Glomerular endothelial cell (primary cell): ENCODE results near the gene CPT1A. TPM values are rescaled to one million over a fixed set of nuclear protein-coding genes. Genes with fewer than 3 reads are reported as not detected.

ENCODE experiments used
- DNase-seq: peaks from one replicate; pipeline ENCODE4 v3.0.0-alpha.2; 2011; ENCODE audit warnings: low read depth, low spot score; ENCODE audit errors: extremely low read depth
- total RNA-seq: library from RNA; depleted of rRNA; stranded (reverse); fragments of >200 nt; gene quantifications from 2 replicates; pipeline ENCODE4 v1.2.3, GENCODE V29; 2015

CPT1A gene
- total RNA-seq, 1 donor from 2014 or later = 67.0 TPM

DNA sequence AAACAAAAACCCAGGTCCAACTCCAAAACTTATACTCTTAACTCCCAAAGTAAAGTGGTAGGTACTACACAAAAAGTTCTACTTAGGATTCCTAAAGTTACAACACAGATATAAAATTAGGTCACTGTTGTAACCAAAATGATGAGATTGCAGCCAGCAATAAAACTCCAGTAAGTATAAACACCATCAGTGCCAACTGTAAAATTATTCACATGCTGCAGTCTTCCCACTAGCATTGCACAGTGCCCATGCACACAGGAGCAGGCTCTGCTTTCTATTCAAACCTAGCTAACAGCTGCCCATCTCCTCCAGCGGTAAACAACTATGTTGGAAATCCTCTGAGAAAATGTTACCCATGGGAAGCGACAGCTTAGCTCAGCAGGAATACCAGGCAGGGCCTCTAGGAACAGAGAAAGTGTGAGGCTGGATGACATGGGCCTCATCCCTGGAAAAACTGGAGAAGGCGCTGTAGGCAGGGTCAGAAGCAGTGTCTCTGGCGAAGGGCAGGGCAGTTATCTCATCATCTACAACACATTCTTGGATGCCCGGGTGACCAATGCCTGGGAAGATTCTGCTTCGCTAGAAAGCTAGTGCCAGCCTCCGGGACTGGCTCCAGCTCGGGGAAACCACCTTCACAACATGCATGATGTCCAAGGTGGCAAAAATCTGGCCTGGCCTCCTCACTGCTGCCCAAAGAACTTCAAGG lies 9.1 kb downstream of the CPT1A start:
- DNase-seq = no peak

DNA sequence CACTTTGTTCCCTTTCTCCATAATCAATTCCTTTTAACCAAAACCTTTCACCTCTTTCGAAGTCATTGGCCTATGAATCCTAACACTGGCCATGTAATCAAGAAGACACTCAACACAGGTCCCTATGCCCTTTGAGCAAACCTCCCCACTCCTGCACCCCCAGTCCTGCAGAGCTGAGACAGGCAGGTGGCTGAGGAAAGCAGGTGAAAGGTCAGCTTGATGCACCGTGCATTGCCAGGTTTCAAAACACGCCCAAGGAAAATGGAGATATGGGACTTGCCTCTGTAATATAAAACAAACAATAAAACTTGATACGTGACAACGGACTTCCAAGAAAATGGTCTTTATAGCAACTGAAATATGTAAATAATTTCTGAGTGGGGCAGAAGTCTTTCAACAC lies 10.6 kb downstream of the CPT1A start:
- DNase-seq = no peak

DNA sequence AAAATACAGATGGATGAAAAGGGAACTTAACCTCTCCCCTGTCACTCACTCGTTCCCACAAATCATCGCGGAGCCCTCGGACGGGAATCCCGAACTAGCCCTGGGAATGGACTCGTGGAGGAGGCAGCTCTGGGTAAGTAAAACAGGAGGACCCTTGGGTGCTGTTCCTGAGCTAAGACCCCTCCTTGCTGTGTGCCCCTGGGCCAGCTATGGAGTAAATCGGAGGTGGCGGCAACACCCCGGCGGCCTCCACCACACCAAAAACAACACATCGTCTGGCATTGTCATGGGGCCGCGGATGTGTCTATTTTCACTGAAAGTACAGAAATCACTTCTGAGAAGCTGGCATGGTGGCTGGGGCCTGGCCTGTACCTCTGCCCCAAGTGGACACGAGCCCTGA lies 12.1 kb downstream of the CPT1A start:
- no peak for DNase-seq

DNA sequence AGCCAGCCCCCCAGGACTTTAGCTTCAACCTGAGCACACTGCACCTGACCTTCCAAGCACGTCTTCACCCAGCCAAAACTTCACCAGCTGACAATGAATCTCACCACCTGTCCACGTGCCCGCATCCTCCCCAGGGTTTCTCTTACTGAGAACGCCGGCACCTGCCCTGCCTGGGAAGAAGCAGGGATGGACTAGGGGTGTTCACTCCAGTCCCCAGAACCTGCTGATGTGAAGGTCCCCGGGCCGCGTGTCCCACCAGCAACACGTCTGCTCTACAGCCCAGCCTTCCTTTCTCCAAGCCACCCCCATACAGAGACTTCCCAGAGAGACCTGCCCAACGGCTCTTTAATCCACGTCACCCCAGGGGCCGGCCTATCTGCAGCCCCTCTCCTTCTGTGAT lies 12.8 kb downstream of the CPT1A start:
- DNase-seq = no peak

DNA sequence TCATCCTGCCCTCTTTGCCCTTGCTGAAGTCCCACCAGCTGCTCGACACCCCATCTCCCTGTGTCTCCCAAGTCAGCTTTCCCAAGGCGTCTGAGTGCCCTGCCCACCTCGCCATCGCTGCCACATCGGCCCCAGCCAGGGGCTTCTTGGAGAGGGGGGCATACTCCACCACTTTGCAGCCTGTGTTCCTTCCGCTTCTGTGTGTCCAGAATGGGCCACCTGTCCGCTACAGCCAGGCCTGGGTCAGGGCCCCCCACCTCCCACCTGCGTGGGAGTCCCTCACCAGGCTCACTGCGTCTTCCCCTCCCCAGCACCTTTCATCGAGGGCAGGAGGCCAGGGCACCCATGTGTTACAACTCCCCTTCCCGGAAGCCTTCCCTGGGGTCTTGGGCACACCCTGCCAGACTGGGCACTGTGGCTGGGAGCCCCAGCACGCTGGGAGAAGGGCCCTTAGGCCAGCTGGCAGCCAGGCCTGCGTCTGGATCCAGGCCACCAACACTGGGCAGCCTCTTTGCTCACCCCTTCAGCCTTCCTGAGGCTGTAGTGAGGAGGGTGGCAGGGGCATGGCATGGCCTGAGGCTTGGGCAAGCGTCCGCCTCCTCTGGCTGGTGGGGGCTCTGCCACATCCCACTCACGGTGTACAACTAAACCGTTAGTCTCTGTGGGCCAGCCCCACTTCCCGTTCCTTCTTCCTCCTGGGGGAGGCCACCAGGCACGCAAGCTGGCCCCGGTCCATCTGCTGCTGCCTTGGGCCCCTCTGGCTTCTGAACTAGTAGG lies 13.4 kb downstream of the CPT1A start:
- no peak for DNase-seq

DNA sequence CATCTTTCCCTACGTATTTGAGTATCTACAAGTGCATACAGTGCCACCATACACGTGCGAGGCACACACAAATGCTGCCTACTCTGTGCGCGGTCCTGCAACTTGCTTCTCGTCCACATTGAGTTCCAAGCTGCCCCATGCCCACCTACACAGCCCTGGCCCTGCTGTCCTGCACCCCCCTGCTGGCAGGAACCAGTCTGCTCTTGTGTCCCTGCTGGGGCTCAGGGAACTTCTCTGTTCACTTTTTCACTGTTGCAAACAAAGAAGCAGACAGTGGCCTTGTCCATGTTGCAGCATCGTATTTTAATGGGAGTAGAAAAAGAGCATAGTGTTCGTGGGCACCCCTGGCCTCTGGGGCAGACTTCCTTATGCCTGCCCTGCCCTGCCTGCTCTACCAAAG lies 14.0 kb downstream of the CPT1A start:
- DNase-seq = no peak

DNA sequence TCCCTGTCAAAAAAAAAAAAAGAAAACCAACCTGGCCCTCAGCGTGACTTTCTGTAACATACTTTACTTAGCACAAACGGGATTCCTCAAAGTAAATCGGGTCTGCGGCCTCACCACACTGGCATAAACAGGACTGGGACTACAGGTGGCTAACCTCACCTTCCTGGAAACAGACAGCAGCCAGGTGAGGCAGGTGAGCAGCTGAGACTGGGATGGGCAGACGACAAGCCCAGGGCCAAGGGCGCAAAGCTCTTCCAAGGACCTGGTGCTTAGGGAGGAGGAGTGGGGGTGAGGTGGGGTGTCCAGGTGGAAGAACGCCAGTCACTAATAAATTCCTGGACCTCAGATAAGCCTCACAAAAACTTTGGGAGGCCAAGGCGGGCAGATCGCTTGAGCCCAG lies 15.0 kb downstream of the CPT1A start:
- no peak for DNase-seq

DNA sequence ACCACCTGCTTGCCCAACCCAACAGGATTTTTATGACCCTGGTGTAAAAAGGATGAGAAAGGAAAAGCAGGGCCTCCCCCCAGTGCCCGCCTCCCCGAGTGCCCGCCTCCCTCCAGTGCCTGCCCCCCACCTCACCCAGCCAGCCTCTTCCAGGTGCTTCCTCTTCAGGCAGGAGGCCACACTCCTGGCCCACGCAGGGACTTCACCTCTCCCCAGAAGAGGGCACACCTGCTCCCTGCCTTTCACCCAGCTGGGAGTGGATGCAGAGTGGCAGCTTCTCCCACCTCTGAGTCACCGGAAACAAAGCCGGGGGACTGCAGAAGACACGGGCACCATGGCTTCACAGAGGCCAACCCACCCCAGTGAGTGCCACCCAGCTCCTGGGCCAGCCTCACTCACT lies 16.1 kb downstream of the CPT1A start:
- DNase-seq = no peak

DNA sequence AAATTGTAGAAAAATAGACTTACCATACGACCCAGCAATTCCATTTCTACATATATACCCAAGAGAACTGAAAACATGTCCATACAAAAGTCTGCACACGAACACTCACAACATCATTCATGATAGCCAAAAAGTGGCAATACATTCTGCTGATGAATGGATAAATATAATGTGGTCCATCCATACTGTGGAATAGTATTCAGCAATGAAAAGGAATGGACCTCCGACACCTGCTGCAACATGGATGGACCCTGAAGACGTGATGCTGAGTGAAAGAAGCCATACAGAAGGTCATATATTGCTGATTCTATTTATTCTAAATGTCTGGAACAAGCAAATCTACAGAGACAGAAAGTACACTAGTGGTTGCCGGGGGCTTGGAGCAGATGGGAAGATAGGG lies 19.2 kb downstream of the CPT1A start:
- no peak for DNase-seq

DNA sequence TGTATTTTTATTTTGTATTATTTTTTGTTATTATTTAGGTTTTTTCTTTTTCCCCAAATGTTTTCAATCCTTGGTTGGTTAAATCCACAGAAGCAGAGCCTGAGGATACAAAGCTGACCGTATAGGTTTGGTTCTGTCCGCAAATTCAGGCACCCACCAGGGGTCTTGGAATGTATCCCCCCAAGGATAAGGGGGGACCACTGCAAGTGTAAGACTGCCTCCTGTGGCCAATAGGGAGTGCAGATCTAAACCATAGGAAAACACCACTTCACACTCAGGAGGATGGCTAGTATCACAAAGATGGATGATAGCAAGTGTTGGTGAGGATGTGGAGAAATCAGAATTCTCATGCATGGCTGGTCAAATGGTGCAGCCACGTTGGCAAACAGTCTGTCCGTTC lies 20.0 kb downstream of the CPT1A start:
- DNase-seq = no peak

DNA sequence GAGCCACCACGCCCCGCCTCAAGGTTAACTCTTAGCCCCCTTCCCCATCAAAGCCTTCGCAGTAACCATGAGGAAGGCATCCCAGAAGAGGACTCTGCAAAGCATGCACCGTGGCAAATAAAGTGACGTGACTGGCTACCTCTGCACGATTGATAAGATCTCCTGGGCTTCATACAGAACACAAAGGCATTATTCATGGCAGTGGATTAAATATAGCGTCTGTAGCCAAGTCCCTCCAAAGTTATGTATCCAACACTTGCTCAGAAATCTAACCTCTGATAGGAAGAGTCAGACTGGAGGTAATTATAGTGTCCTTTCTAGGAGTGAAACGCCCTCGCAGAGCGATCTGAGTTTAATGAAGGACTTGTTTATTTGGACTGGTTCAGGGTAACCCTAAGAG lies 22.4 kb downstream of the CPT1A start:
- no peak for DNase-seq

DNA sequence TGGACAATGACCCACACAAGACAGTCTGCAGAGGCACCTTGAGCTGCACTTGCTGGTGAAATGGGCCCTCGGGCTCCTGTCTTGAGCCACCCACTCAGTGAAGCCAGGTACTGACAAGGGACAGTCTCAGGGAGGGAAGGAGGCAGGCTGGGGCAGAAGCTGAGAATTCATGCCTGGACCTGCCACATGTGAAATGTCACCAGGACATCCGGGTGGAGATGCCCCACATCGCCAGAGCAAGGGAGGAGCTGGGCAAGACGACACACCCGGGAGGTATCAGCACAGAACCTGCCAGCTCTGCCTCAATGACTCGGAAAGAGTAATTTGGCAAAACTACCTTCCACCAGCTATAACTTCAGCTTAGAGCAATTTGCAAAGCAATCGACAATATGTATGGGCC lies 23.5 kb downstream of the CPT1A start:
- DNase-seq = no peak

DNA sequence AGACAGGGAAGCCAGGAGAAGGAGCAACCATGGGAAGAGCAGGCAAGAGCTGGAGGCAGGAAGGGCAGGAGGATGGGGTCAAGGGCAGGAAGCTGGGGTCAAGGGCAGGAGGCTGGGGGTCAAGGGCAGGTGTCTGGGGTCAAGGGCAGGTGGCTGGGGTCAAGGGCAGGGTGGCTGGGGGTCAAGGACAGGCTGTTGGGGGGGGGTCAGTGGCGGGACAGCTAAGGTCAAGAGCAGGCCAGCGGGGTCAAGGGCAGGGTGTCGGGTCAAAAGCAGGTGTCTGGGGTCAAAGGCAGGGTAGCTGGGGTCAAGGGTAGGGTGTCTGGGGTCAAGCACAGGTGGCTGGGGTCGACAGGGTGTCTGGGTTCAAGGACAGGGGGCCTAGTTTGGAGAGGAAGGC lies 24.2 kb downstream of the CPT1A start:
- DNase-seq = no peak

DNA sequence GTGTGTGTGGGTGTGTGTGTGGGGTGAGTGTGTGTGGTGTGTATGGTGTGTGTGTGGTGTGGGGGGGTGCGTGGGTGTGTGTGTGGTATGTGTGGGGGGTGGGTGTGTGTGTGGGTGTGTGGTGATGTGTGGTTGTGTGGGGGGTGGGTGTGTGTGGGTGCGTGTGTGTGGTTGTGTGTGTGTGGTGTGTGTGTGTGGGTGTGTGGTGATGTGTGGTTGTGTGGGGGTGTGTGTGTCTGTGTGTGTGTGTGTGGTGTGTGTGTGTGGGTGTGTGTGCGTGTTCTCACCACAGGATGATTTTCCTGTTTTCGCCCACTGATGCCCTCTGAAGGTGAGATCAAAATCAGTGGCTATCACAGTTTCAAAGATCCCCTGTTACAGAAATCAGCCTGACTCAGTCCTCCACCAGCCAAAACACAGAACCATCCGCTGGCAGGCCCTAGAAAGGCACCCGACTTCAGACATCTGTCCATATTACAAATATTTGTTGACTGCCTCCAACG lies 24.7 kb downstream of the CPT1A start:
- DNase-seq = no peak

DNA sequence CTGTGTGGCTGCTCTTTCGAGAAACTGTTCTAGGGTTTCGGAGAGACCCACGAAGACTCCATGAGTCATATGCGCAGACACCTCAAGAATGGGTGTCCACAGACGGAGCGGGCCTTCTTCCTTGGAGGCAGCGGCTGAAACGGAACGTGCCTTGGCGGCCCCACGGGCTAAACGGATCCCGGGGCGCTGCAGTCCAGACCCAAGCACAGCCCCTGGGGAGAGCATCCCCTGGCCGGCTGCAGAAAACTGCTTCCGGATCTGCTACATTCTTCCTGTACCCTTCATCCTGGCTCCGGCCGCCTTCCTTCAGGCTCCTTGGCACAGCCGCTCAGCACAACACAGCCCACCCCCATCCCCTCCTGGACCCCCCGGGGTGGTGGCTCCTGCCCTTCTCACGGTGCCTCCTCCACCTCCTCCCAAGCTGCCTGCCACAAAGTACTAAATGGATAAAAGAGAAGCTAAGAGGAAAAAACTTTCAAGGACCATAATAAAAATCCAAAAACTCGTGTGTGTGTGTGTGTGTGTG lies 25.4 kb downstream of the CPT1A start:
- DNase-seq = no peak

DNA sequence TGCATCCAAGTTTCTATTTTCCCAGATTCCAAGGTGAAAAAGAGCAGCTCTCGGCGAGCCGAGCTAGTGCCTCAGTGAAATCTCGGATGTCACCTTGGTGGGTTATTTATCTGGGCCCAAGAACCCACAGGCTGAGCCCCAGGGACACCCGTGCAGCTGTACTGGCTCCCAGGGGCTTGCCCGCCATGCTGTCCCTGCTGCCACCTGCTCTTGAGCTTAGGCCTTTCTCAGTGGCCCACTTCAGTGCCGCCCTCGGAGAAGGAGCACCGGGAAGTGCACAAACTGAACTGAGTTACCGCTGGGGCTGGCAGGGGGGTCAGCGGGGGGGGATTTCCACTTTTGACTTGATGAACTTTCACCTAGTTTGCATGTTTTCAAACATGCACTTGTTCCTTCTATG lies 27.9 kb downstream of the CPT1A start:
- DNase-seq = no peak

DNA sequence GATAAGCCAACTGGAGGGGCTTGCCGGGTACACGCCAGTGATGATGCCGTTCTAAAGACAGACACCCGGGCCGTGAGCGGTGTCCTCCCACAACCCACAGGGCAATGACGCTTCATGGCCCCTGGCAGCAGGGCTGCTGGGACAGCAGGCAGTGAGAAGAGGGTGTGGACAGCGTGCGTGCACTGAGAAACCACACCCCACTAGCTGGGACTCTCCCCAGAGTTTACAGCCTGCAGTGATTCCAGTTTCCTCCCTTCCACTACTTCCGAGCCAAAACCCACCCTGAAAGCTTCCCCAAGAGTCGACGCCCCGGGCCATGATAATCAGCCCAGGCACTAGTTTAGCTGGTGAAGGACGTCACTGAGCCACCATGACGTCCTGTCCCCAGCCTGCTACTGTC lies 29.2 kb downstream of the CPT1A start:
- no peak for DNase-seq

DNA sequence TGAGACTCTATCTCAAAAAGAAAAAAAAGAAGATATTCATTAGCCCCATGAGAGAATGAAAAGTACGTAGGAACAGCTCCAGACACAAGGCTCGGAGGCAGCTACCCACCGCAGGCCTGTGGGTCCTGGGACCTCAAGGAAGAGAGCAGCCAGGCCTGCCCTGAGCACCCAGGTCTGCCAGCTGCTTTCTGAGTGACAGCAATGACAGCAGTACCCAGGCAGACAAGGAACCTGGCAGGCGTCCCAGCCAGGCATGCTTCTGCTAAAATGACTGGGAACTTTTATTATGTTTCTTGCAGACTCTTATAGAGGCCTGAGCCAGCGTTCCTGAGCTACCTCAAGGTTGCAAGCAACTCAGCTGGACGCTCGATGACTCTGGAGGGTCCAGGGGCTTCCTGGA lies 31.6 kb downstream of the CPT1A start:
- no peak for DNase-seq

DNA sequence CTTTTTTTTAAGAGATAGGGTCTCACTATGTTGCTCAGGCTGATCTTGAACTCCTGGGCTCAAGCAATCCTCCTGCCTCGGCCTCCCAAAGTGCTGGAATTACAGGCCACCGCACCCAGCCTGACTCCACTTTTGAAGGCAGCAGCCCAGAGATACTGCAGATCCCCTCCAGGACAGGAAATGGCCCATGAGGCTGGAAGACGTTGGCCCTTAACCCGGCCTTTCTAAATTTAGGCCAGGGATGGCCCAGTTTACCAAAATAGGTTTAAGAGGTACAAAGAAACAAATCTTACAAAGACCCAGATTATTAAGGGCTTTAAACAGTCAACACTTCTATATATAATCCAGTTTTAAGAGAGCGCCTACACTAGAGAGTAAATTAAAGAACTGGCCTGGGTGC lies 32.2 kb downstream of the CPT1A start:
- no peak for DNase-seq

DNA sequence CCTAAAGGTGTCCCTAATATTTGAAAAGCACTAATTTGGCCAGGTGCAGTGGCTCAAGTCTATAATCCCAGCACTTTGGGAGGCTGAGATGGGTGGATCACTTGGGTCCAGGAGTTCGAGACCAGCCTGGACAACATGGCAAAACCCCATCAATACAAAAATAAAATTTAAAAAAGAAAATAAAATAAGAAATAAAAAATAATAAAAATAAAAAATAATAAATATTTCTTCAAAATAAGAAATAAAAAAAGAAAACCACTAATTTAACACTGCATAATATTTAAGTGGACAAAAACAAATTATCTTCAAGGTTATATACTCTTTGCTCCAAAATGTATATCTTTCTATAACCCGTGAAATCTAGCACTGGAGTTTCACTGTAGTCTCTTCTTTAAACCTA lies 32.9 kb downstream of the CPT1A start:
- no peak for DNase-seq

DNA sequence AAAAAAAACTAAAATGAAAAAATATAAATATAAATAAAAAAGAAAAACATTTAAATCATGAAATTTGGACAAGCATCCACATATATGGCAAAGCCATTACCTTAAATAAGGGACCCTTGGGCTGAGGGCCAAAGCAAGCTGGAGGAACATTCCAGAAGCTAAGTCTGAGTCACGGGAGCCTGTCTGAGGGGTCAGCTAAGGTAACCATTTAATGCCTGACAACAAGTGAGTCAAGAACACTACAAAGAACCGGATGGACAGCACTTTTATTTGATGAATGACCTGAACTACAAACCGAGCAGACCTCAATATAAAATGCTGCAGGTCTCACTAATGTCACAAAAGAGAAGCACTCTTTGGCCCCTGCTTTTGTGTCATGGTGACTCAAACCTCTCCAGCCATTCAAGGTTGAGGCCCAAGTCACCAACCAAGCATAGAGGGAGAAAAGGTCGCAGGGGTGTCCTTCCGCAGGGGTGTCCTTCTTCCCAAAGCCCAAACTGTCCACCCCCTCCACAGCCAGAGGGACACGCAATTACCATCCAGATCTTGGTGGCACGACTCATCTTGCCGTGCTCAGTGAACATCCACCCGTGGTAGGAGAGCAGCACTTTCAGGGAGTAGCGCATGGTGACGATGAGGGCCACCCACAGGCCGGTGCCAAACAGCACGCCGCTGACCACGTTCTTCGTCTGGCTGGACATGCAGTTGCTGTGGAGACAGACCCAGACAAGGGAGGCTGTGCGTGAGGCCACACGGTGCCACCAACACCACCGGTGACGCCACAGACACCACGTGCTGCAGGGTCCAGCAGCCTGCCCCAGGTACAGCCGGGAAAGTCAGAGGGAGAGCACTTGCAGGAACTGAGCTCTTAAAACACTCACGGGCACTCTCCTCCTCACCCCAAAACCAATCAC lies 34.5 kb downstream of the CPT1A start:
- no peak for DNase-seq
